Right lobe of liver (tissue), 6 donors: ENCODE measurements around the gene KCTD14. TPM values are rescaled to one million over a fixed set of nuclear protein-coding genes. Genes with fewer than 3 reads are reported as not detected.

Experiments
- ATAC-seq, 4 donors: fragments of 200-7000 bp; cut with Tn5 transposase; one replicate each; pipeline ENCODE4 v1.9.1; 2020; ENCODE audit warnings: mild to moderate bottlenecking in 4 of 4, moderate library complexity in 4 of 4
- DNase-seq, 3 donors: peaks; one replicate each; pipeline ENCODE4 v3.0.0-alpha.2; 2020
- H3K27ac ChIP-seq, 3 donors: fragments of 200-600 bp; one replicate each; pipeline ENCODE4 v1.8.0; 2022
- H3K27me3 ChIP-seq, 2 donors: fragments of 200-600 bp; one replicate each; pipeline ENCODE4 v1.8.0; 2022
- H3K36me3 ChIP-seq, 4 donors: fragments of 200-600 bp; sonication (generic) in 1 of 4; one replicate each; pipeline versions ENCODE4 v1.5.1 to v1.8.0; 2017 to 2022; ENCODE audit warnings: control low read depth in 1 of 4
- H3K4me1 ChIP-seq, 4 donors: fragments of 200-600 bp; sonication (generic) in 1 of 4; one replicate each; pipeline versions ENCODE4 v1.5.1 to v1.8.0; 2017 to 2022; ENCODE audit warnings: control low read depth in 1 of 4
- H3K4me3 ChIP-seq, 3 donors: fragments of 200-600 bp; one replicate each; pipeline ENCODE4 v1.8.0; 2022
- H3K9me3 ChIP-seq, 4 donors: fragments of 200-600 bp; sonication (generic) in 1 of 4; one replicate each; pipeline versions ENCODE4 v1.5.1 to v1.8.0; 2017 to 2022; ENCODE audit warnings: control low read depth in 1 of 4
- CTCF ChIP-seq, 4 donors: fragments of 200-600 bp in 3 of 4; fragments of 450-650 bp in 1 of 4; IDR thresholded peaks; one replicate each; pipeline versions ENCODE4 v1.5.1 to v1.8.0; 2016 to 2022; ENCODE audit warnings: antibody characterized with exemption in 4 of 4, mild to moderate bottlenecking in 2 of 4
- POLR2A ChIP-seq: fragments of 450-650 bp; IDR thresholded peaks from one replicate; pipeline ENCODE4 v1.6.1; 2017; ENCODE audit warnings: antibody characterized with exemption, mild to moderate bottlenecking
- WGBS: methylation state at CpG from one replicate; pipeline ENCODE4 v1.1.6; 2018; ENCODE audit warnings: low coverage, low lambda C conversion rate; ENCODE audit not compliant: insufficient coverage; ENCODE audit errors: missing lambda C conversion rate; 5-methylcytosine and 5-hydroxymethylcytosine counted together
- intact Hi-C, 2 donors: fragments of 100-400 bp; cut with DNase I; formaldehyde crosslinking; loops; one replicate each; pipeline versions ENCODE4 v1.11.2 to v1.14.1; 2022
- total RNA-seq, 6 experiments: library from RNA; depleted of rRNA in 2 of 6; stranded (reverse); fragments of >200 nt in 2 of 6; fragmentation: NEBNext Ultra II Directional in 3 of 6; extraction: Animal tissue kit (Norgen Biotek cat#: 25700) in 3 of 6; gene quantifications; one replicate each; pipeline versions ENCODE4 v1.1.0 to v1.2.4, GENCODE V29; 2016 to 2023
- donor health status: DM: no; HTN: yes; CAD: no.
- donor health status: DM: no; HTN: no; CAD: no.
- donor health status: DM: no; HTN: no; CAD: no.
- donor health status: DM: no; HTN: yes; CAD: no.
- donor health status: DM: no; HTN: yes; CAD: no.

The KCTD14 gene
- total RNA-seq, 6 experiments from 2014 or later = 4.8 to 12.1 (median 6.3) TPM

- no peaks in the 10 kb centered on the region for H3K27me3 ChIP-seq
- 68% methylated on average over 4 of the region's 4 CpGs for WGBS
- H3K27ac ChIP-seq = no peak overlapping the region
- no peaks in the 10 kb centered on the region for H3K9me3 ChIP-seq
- ATAC-seq = no peak
- no peak for DNase-seq
- intact Hi-C loops = no loop called here
- H3K4me1 ChIP-seq = peaks cover 0 to 8% (median 3%) of the 10 kb centered on the region in 4 donors
- peaks cover 0 to 25% (median 5%) of the 10 kb centered on the region in 4 donors for H3K36me3 ChIP-seq
- H3K4me3 ChIP-seq = no peak overlapping the region
- TF ChIP-seq POLR2A (no peak), CTCF (IDR thresholded peaks at IDR 0.05) (no peak)
Measured at GRCh38 chr11:78067704-78068103, 44.6 kb upstream of the KCTD14 start.

- Histone ChIP-seq H3K27ac (peak overlapping the region in 1 of 3 donors; percentile 26), H3K4me1 (peaks cover 0 to 20% (median 9%) of the 10 kb centered on the region in 4 donors), H3K36me3 (peaks cover 0 to 14% (median 4%) of the 10 kb centered on the region in 4 donors), H3K4me3 (peak overlapping the region in 2 of 3 donors; percentile 56 to 64), H3K9me3 (no peaks in the 10 kb centered on the region), H3K27me3 (no peaks in the 10 kb centered on the region)
- 19% methylated on average over 2 of the region's 2 CpGs for WGBS
- TF ChIP-seq CTCF (IDR thresholded peaks at IDR 0.05) (no peak), POLR2A (no peak)
- ATAC-seq (no peak), DNase-seq (no peak)
- intact Hi-C loops = no loop called here
Measured at GRCh38 chr11:78066471-78066870, 43.4 kb upstream of the KCTD14 start.

- Histone ChIP-seq H3K9me3 (no peaks in the 10 kb centered on the region), H3K36me3 (peaks cover 0 to 12% (median 4%) of the 10 kb centered on the region in 4 donors), H3K4me1 (peaks cover 0 to 33% (median 13%) of the 10 kb centered on the region in 4 donors), H3K27ac (peak overlapping the region in 1 of 3 donors; percentile 72), H3K4me3 (peak overlapping the region; percentile 33 to 64 (median 56)), H3K27me3 (no peaks in the 10 kb centered on the region)
- ATAC-seq (no peak), DNase-seq (no peak)
- intact Hi-C loops = no loop called here
- WGBS = 26% methylated on average over 2 of the region's 2 CpGs
- TF ChIP-seq CTCF (IDR thresholded peaks at IDR 0.05) (no peak), POLR2A (no peak)
Measured at GRCh38 chr11:78065203-78065602, 42.1 kb upstream of the KCTD14 start.

- H3K27ac ChIP-seq = peak within 1 kb of the TSS; percentile 12 to 72 (median 65)
- ATAC-seq (peak; percentile 68 to 80 (median 73)), DNase-seq (peak; percentile 84 to 93 (median 93))
- peaks cover 0 to 12% (median 4%) of the 10 kb centered on the region in 4 donors for H3K36me3 ChIP-seq
- no peaks in the 10 kb centered on the region for H3K9me3 ChIP-seq
- TF ChIP-seq POLR2A (peak; percentile 17), CTCF (IDR thresholded peaks at IDR 0.05) (no peak)
- H3K4me1 ChIP-seq = peaks cover 0 to 37% (median 16%) of the 10 kb centered on the region in 4 donors
- WGBS = no CpG with 5 or more reads among the region's 14 CpGs
- intact Hi-C loops = no loop called here
- H3K27me3 ChIP-seq = no peaks in the 10 kb centered on the region
- peak within 1 kb of the TSS; percentile 33 to 64 (median 56) for H3K4me3 ChIP-seq
Measured at GRCh38 chr11:78063440-78064181, 40.5 kb upstream of the KCTD14 start, which contains the start of gene THRSP. Gene THRSP, plus strand, starts transcription at chr11:78063861. Its CDS starts 21 bp downstream, at chr11:78063882.
